Activated CD4-positive, alpha-beta memory T cell treated with anti-CD3 and anti-CD28 coated beads, Interleukin-2, amount 10 ng/mL, durations not matched to agents 7 days and 5 days (primary cell): Measurements from ENCODE around the gene RNF225. TPM values are rescaled to one million over a fixed set of nuclear protein-coding genes. Genes with fewer than 3 reads are reported as not detected.
"Not testable (repeated sequence)": the region's sequence is repeated elsewhere in the genome, so short reads cannot be mapped to it uniquely, and the experiment has no call there.

ENCODE experiments used
- CTCF ChIA-PET: fragments of 350-600 bp; sonication (Branson Sonifier 250); formaldehyde crosslinking; loops from one replicate; lab custom pipeline; 2021; ENCODE audit warnings: antibody characterized with exemption, inconsistent platforms; lab: Charles Lee
- POLR2A ChIA-PET: fragments of 350-600 bp; sonication (Branson Sonifier 250); formaldehyde crosslinking; loops from one replicate; lab custom pipeline; 2021; ENCODE audit warnings: antibody characterized with exemption; lab: Charles Lee
- DNase-seq: peaks from one replicate; pipeline ENCODE4 v3.0.0-alpha.2; 2020
- H3K27ac Mint-ChIP-seq: one replicate; pipeline ENCODE4 v1.8.0; 2021; ENCODE audit warnings: mild to moderate bottlenecking, mixed read lengths
- H3K27me3 Mint-ChIP-seq: one replicate; pipeline ENCODE4 v1.8.0; 2021; ENCODE audit warnings: mixed read lengths
- H3K36me3 Mint-ChIP-seq: one replicate; pipeline ENCODE4 v1.8.0; 2021; ENCODE audit warnings: low read depth, mixed read lengths
- H3K4me1 Mint-ChIP-seq: one replicate; pipeline ENCODE4 v1.8.0; 2021; ENCODE audit warnings: mixed read lengths
- H3K4me3 Mint-ChIP-seq: one replicate; pipeline ENCODE4 v1.8.0; 2021; ENCODE audit warnings: mild to moderate bottlenecking, mixed read lengths
- H3K9me3 Mint-ChIP-seq: one replicate; pipeline ENCODE4 v1.8.0; 2021; ENCODE audit warnings: mixed read lengths
- total RNA-seq, 2 experiments: library from RNA; stranded (reverse); gene quantifications; one replicate each; pipeline ENCODE4 v1.2.3, GENCODE V29; 2021

Gene RNF225
- total RNA-seq, 2 experiments from 2014 or later = 0.45 TPM; not detected in 1

- no peak overlapping the region for H3K4me3 Mint-ChIP-seq
- H3K4me1 Mint-ChIP-seq = peaks cover 4% of the 10 kb centered on the region
- no peaks in the 10 kb centered on the region for H3K27me3 Mint-ChIP-seq
- DNase-seq = no peak
- no peak overlapping the region for H3K27ac Mint-ChIP-seq
- ChIA-PET POLR2A (no interaction called here), CTCF (no interaction called here)
- no peaks in the 10 kb centered on the region for H3K36me3 Mint-ChIP-seq
- H3K9me3 Mint-ChIP-seq = no peaks in the 10 kb centered on the region
Observed at GRCh38 chr19:58368561-58369360, 26.7 kb upstream of the RNF225 start.

GRCh38 chr19:58372311-58373133, 22.9 kb upstream of the RNF225 start:
- CTCF ChIA-PET = no interaction called here
- POLR2A ChIA-PET = interaction anchor here (0.9 to 1.2 kb wide), 2 partner anchors 9 to 94 kb away, joined by 3 to 4 read pairs; partner anchors contain the start of gene ZNF8
- Mint-ChIP-seq H3K27ac (no peak overlapping the region), H3K36me3 (no peaks in the 10 kb centered on the region), H3K27me3 (no peaks in the 10 kb centered on the region), H3K4me1 (no peaks in the 10 kb centered on the region), H3K9me3 (no peaks in the 10 kb centered on the region), H3K4me3 (no peak overlapping the region)
- DNase-seq = no peak

- H3K36me3 Mint-ChIP-seq = no peaks in the 10 kb centered on the region
- no peaks in the 10 kb centered on the region for H3K27me3 Mint-ChIP-seq
- H3K27ac Mint-ChIP-seq = no peak overlapping the region
- peaks cover 4% of the 10 kb centered on the region for H3K4me1 Mint-ChIP-seq
- DNase-seq = no peak
- ChIA-PET CTCF (interaction anchor here (0.6 kb wide), 1 partner anchor 57 kb away, joined by 3 read pairs; no protein-coding TSS in a partner anchor), POLR2A (no interaction called here)
- no peaks in the 10 kb centered on the region for H3K9me3 Mint-ChIP-seq
- no peak overlapping the region for H3K4me3 Mint-ChIP-seq
Observed at GRCh38 chr19:58374200-58374599, 21.3 kb upstream of the RNF225 start.

- H3K9me3 Mint-ChIP-seq = not testable (repeated sequence)
- POLR2A ChIA-PET = interaction anchor here (1.3 kb wide), 1 partner anchor 14 kb away, joined by 5 read pairs; the partner anchor contains the start of gene ZNF497
Observed at GRCh38 chr19:58376724-58377123, 18.7 kb upstream of the RNF225 start.

GRCh38 chr19:58379246-58379645, 16.2 kb upstream of the RNF225 start:
- Mint-ChIP-seq H3K27ac (peak overlapping the region; percentile 84), H3K4me1 (peaks cover 27% of the 10 kb centered on the region), H3K4me3 (peak overlapping the region; percentile 84), H3K36me3 (no peaks in the 10 kb centered on the region), H3K9me3 (no peaks in the 10 kb centered on the region), H3K27me3 (no peaks in the 10 kb centered on the region)
- DNase-seq = no peak
- POLR2A ChIA-PET = interaction anchor here (0.8 to 1.4 kb wide), 4 partner anchors 9 to 196 kb away, joined by 3 to 6 read pairs (median 4); partner anchors contain the start of genes ZNF274 and ZSCAN22
- CTCF ChIA-PET = interaction anchor here (0.9 to 1.2 kb wide), 2 partner anchors 17 to 135 kb away, joined by 3 to 5 read pairs; partner anchors contain the start of gene ZNF497

More at GRCh38 chr19:58376724-58377123, 18.7 kb upstream of the RNF225 start:
- H3K27me3 Mint-ChIP-seq, DNase-seq, H3K4me3 Mint-ChIP-seq, H3K27ac Mint-ChIP-seq, CTCF ChIA-PET, H3K36me3 Mint-ChIP-seq: not testable (repeated sequence)
- H3K4me1 Mint-ChIP-seq = peaks cover 17% of the 10 kb centered on the region

- Mint-ChIP-seq H3K9me3 (no peaks in the 10 kb centered on the region), H3K36me3 (no peaks in the 10 kb centered on the region), H3K4me1 (peaks cover 27% of the 10 kb centered on the region), H3K27ac (peak overlapping the region; percentile 84), H3K4me3 (peak overlapping the region; percentile 84), H3K27me3 (no peaks in the 10 kb centered on the region)
- DNase-seq = no peak
- ChIA-PET CTCF (interaction anchor here (0.9 to 1.2 kb wide), 2 partner anchors 18 to 134 kb away, joined by 3 to 5 read pairs; partner anchors contain the start of gene ZNF497), POLR2A (interaction anchor here (0.8 to 1.4 kb wide), 6 partner anchors 10 to 197 kb away, joined by 3 to 6 read pairs (median 4); partner anchors contain the start of genes ZNF274, ZNF497, ZNF544 and ZSCAN22)
Observed at GRCh38 chr19:58380037-58380661, 15.3 kb upstream of the RNF225 start.

- POLR2A ChIA-PET = interaction anchor here (1.0 to 1.4 kb wide), 8 partner anchors 18 to 198 kb away, joined by 3 to 9 read pairs (median 4); partner anchors contain the start of genes ZBTB45, ZNF274, ZNF497 and ZSCAN22
- CTCF ChIA-PET = interaction anchor here (0.9 to 1.5 kb wide), 2 partner anchors 133 to 139 kb away, joined by 3 to 4 read pairs; partner anchors contain the start of gene ZBTB45
- H3K4me1 Mint-ChIP-seq = peaks cover 33% of the 10 kb centered on the region
Observed at GRCh38 chr19:58380662-58381459, 14.6 kb upstream of the RNF225 start, which contains the start of gene ZNF837. ZNF837 (minus strand) TSS chr19:58381030; CDS start chr19:58369332, 11,698 bp downstream.

GRCh38 chr19:58381460-58382212, 13.8 kb upstream of the RNF225 start:
- H3K9me3 Mint-ChIP-seq = no peaks in the 10 kb centered on the region

More at GRCh38 chr19:58380662-58381459, 14.6 kb upstream of the RNF225 start, which contains the start of gene ZNF837:
- Mint-ChIP-seq H3K27ac (peak within 1 kb of the TSS; percentile 84), H3K4me3 (peak within 1 kb of the TSS; percentile 84), H3K36me3 (no peaks in the 10 kb centered on the region), H3K27me3 (no peaks in the 10 kb centered on the region), H3K9me3 (no peaks in the 10 kb centered on the region)
- peak; percentile 99 for DNase-seq

GRCh38 chr19:58382997-58383603, 12.4 kb upstream of the RNF225 start:
- CTCF ChIA-PET = no interaction called here
- Mint-ChIP-seq H3K36me3 (peaks cover 13% of the 10 kb centered on the region), H3K4me3 (peak overlapping the region; percentile 44), H3K27me3 (no peaks in the 10 kb centered on the region), H3K9me3 (no peaks in the 10 kb centered on the region), H3K4me1 (peaks cover 43% of the 10 kb centered on the region), H3K27ac (no peak overlapping the region)
- POLR2A ChIA-PET = interaction anchor here (1.6 kb wide), 1 partner anchor 106 kb away, joined by 3 read pairs; no protein-coding TSS in a partner anchor
- DNase-seq = no peak

More at GRCh38 chr19:58381460-58382212, 13.8 kb upstream of the RNF225 start:
- peak overlapping the region; percentile 84 for H3K27ac Mint-ChIP-seq
- no peak for DNase-seq
- CTCF ChIA-PET = interaction anchor here (0.9 to 1.5 kb wide), 3 partner anchors 27 to 139 kb away, joined by 3 to 4 read pairs (median 3); partner anchors contain the start of genes ZBTB45 and ZNF584
- peak overlapping the region; percentile 84 for H3K4me3 Mint-ChIP-seq
- POLR2A ChIA-PET = interaction anchor here (1.0 to 1.4 kb wide), 5 partner anchors 19 to 199 kb away, joined by 3 to 9 read pairs (median 4); partner anchors contain the start of genes ZBTB45, ZNF274, ZNF497 and ZSCAN22
- peaks cover 36% of the 10 kb centered on the region for H3K4me1 Mint-ChIP-seq
- no peaks in the 10 kb centered on the region for H3K36me3 Mint-ChIP-seq
- H3K27me3 Mint-ChIP-seq = no peaks in the 10 kb centered on the region

GRCh38 chr19:58385313-58385890, 10.1 kb upstream of the RNF225 start:
- H3K4me1 Mint-ChIP-seq = peaks cover 44% of the 10 kb centered on the region
- POLR2A ChIA-PET = interaction anchor here (0.7 to 2.9 kb wide), 4 partner anchors 22 to 80 kb away, joined by 3 to 15 read pairs (median 4); partner anchors contain the start of genes ZNF497 and ZNF584
- no peak for DNase-seq
- H3K36me3 Mint-ChIP-seq = peaks cover 31% of the 10 kb centered on the region
- H3K27ac Mint-ChIP-seq = peak overlapping the region; percentile 96
- no peaks in the 10 kb centered on the region for H3K27me3 Mint-ChIP-seq
- CTCF ChIA-PET = no interaction called here
- no peaks in the 10 kb centered on the region for H3K9me3 Mint-ChIP-seq
- peak overlapping the region; percentile 95 for H3K4me3 Mint-ChIP-seq
